HG03066 (cell line): ENCODE measurements around the gene WNT8B.
A peak's percentile ranks its signal among the peaks of the same experiment; 100 is the strongest.

ENCODE experiments used
- ATAC-seq: cut with Tn5 transposase; IDR thresholded peaks from one replicate; pipeline ENCODE4 v1.9.1; 2021; ENCODE audit warnings: low read depth; ENCODE audit not compliant: unreplicated experiment

The WNT8B gene

GRCh38 chr10:100516847-100517246 is 54.0 kb downstream of the WNT8B start:
- ATAC-seq, result no peak

GRCh38 chr10:100518761-100519241 is 56.0 kb downstream of the WNT8B start:
- ATAC-seq, result no peak

DNA sequence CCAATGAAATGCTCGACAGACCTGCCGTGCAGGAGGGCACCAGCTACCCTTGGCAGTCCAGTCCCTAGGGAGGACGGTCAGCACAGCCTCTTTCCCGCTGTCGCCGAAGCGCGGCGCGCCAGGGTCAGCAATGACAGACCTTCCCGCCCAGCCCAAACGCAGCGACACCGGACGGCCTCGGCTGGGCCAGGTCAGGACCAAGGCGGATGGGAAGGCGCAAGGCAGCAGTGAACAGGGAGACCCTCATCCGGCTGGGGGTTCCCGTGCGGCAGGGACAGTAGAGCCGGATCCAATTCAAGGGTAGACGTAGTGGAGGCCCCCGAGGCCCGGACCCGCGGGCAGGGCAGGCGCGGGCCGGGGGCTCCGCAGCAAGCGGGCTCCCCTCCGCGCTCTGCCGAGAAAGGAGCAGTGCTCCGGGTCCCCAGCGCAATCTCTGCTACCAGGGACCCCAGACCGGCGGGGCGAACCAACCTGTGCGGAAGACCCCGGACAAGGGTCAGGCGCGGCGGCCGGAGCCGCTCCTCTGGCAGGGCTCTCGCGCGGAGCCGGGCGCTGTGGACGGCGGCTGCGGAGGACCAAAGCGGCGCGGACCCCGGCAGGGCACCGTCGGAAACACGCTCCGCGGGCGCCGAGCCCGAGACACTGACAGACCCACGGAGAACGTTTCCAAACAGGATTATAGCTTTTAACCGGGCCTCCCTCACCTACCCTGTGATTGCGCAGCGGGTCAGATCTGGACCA is 56.7 kb downstream of the WNT8B start, which contains the start of gene SEC31B:
Gene SEC31B, minus strand, starts transcription at position 551 of the 741 bp plus-strand sequence. CDS start 2,909 bp downstream, outside the sequence.
- no peak for ATAC-seq

DNA sequence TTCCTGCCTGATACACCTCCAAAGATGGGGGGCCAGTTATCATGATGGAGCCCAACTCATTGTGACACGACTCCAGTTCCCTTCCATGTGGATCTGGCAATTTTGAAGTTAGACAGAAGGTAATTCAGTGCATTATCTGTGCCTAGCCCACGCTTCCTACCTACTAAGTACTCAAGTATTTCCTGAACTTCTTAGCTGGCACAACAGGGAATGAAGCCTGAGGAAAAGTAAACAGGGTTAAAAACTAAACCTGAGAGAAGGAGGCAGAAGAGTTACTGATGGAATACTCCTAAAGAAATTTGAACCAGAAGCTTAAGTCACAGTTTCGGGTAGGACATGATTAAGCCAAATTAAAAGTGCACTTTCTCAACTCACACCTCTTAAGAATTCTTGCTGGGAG is 58.0 kb downstream of the WNT8B start:
- no peak for ATAC-seq

DNA sequence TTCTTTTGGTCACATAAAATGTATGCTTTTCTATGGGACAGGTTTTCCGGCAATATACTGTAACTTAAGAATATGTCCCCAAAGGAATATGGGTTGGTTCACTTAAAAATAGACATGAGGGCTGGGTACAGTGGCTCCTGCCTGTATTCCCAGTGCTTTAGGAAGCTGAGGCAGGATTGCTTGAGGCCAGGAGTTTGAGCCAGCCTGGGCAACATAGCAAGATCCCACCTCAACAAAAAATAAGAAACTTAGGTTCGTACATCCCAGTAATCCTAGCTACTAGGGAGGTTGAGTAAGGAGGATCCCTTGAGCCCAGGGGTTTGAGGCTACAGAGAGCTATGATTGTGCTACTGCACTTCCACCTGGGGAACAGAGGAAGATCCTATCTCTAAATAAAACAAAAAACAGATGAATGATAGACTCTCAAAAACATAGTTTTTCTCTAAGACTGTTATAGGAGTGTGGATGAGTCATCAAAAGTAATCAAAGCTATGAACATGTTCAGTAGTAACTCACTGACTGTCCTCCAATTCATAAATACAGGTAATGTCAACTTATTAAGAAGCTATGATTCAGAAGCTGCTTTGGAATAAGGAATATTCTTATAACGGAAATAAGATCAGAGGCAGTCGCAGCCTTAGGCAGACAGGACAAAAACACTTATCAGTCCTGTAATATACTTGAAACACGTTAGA is 59.4 kb downstream of the WNT8B start:
- ATAC-seq, result no peak

GRCh38 chr10:100522945-100523344 is 60.1 kb downstream of the WNT8B start:
- ATAC-seq, result no peak

DNA sequence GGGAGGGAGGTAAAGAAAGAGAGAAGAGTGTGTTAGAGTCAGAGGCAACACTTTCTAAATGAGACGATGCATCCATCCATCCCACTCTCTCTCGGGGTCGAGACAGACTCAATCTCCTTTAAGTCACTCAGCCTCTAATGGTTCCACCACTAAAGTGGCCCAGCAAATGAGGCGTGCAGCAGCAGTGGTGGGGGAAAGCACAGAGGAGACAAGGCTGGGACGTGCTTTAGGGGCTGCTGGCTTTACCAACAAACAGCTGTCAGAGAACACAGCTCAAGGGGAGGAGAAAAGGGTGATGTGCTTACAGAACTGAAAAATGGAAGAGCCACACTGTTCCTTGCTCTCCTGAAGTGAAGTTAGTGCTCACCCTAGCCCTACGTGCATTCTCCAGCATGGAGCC is 61.4 kb downstream of the WNT8B start:
- ATAC-seq, result no peak

GRCh38 chr10:100524638-100525037 is 61.8 kb downstream of the WNT8B start:
- ATAC-seq, result no peak

GRCh38 chr10:100528123-100528886 is 65.5 kb downstream of the WNT8B start:
- ATAC-seq, result no peak

- no peak for ATAC-seq
These were observed 66.2 kb downstream of the WNT8B start for GRCh38 chr10:100528921-100529474.

DNA sequence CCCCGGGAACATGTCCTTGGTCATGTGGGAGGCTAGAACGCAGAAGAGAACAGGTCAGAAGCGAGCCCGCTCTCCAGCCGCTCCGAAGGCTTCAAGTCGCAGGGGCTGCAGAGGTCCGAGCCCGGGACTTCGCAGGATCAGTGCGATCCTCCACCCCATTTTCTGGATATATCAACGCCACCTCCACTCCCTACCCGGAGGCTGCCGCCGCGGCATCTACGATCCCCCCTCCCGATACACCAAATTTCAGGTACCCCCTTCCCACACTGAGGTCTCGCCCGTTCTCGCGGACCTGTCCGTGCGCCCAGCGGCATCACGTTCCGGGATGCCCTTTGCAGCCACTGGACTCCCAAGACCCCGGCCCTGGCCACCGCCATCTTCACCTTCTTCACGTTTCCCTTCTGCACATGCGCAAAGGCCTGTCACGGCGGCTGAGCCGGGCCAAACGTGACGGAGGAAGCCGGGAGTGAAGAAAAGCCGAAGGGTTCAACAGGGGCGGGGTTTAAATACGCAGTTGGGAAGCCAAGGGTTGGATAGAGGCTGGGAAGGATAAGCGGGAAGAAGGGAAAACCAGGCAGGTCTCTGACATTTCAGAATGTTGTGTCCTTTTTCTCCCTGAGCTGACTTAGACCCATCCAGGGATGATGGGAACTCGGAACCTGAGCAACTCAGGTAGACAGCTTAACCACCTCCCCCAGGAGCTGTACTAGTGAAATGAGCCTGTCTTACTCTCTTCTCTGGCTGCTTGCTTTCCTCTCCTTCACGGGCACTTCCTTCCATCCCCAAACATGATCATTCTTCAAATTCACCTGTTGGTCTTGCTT is 66.9 kb downstream of the WNT8B start, which contains the start of gene NDUFB8:
Gene NDUFB8, minus strand, starts transcription at position 397 of the 824 bp plus-strand sequence. Its CDS starts 20 bp downstream, at position 377.
- ATAC-seq, result peak; percentile 71

GRCh38 chr10:100531761-100532160 is 69.0 kb downstream of the WNT8B start:
- no peak for ATAC-seq
